Sigmoid colon (tissue), 7 donors: ENCODE measurements around the gene PTRH2. TPM values are rescaled to one million over a fixed set of nuclear protein-coding genes. Genes with fewer than 3 reads are reported as not detected.
A peak's percentile ranks its signal among the peaks of the same experiment; 100 is the strongest.

ENCODE experiments used
- DNase-seq: peaks from one replicate; pipeline ENCODE4 v3.0.0-alpha.2; 2019
- H3K27ac ChIP-seq, 4 donors: fragments of 200-600 bp; sonication (generic); one replicate each; pipeline ENCODE4 v1.5.1; 2016 to 2019; ENCODE audit warnings: mild to moderate bottlenecking in 1 of 4
- H3K27me3 ChIP-seq, 3 donors: fragments of 200-600 bp; sonication (generic); one replicate each; pipeline ENCODE4 v1.5.1; 2019; ENCODE audit warnings: mild to moderate bottlenecking in 1 of 3
- H3K36me3 ChIP-seq, 4 donors: fragments of 200-600 bp; sonication (generic); one replicate each; pipeline ENCODE4 v1.5.1; 2016 to 2019
- H3K4me1 ChIP-seq, 4 donors: fragments of 200-600 bp; sonication (generic); one replicate each; pipeline ENCODE4 v1.5.1; 2017 to 2019
- H3K4me3 ChIP-seq, 4 donors: fragments of 200-600 bp; sonication (generic); one replicate each; pipeline ENCODE4 v1.5.1; 2017 to 2019; ENCODE audit warnings: mild to moderate bottlenecking in 2 of 4, moderate library complexity in 1 of 4
- H3K9me3 ChIP-seq, 4 donors: fragments of 200-600 bp in 3 of 4; sonication (generic) in 3 of 4; one replicate each; pipeline versions ENCODE4 v1.5.1 to v1.6.1; 2013 to 2019
- CTCF ChIP-seq, 4 experiments: fragments of 450-650 bp in 3 of 4; fragments of 200-600 bp in 1 of 4; IDR thresholded peaks; one replicate each; pipeline ENCODE4 v1.5.1; 2016 to 2019; ENCODE audit warnings: antibody characterized with exemption in 4 of 4, mild to moderate bottlenecking in 3 of 4, moderate library complexity in 2 of 4
- EP300 ChIP-seq, 4 donors: sonication (generic); formaldehyde crosslinking; IDR thresholded peaks; one replicate each; pipeline ENCODE4 v1.6.1; 2017; ENCODE audit warnings: antibody characterized with exemption in 4 of 4
- POLR2A ChIP-seq, 2 donors: fragments of 450-650 bp; IDR thresholded peaks; one replicate each; pipeline ENCODE4 v1.6.1; 2016; ENCODE audit warnings: antibody characterized with exemption in 2 of 2, mild to moderate bottlenecking in 2 of 2, moderate library complexity in 2 of 2
- POLR2AphosphoS5 ChIP-seq, 4 donors: sonication (generic); formaldehyde crosslinking; IDR thresholded peaks; one replicate each; pipeline ENCODE4 v1.6.1; 2017; ENCODE audit warnings: antibody characterized with exemption in 4 of 4
- WGBS, 2 donors: extraction: QIAGEN DNeasy Blood & Tissue Kit; methylation state at CpG; one replicate each; pipeline ENCODE4 v1.1.7; 2013; 5-methylcytosine and 5-hydroxymethylcytosine counted together
- intact Hi-C: fragments of 100-400 bp; cut with DNase I; formaldehyde crosslinking; loops from one replicate; pipeline ENCODE4 v1.15.1; 2023
- polyA plus RNA-seq, 3 donors: library from polyadenylated mRNA; stranded (reverse); fragments of 200-250 nt; gene quantifications; one replicate each; pipeline ENCODE4 v1.2.3, GENCODE V29; 2013
- total RNA-seq, 4 donors: library from RNA; depleted of rRNA; stranded (reverse); fragments of >200 nt; gene quantifications; one replicate each; pipeline ENCODE4 v1.1.0, GENCODE V29; 2016
- donor health status: healthy with polysubstance abuse.
- donor health status: Bipolar disorder and iron deficiency.
- donor health status: healthy.

PTRH2 gene
- total and polyA plus RNA-seq, 7 donors = 9.0 to 38.2 (median 23.9) TPM

- no peak for TF ChIP-seq POLR2A (IDR thresholded peaks at IDR 0.05)
- Histone ChIP-seq H3K36me3 (peaks cover 0 to 3% (median 0%) of the 10 kb centered on the region in 4 donors), H3K4me3 (no peak overlapping the region), H3K4me1 (peaks cover 0 to 44% (median 27%) of the 10 kb centered on the region in 4 donors), H3K27ac (peak overlapping the region in 2 of 4 donors; percentile 74 to 84), H3K9me3 (no peaks in the 10 kb centered on the region), H3K27me3 (no peaks in the 10 kb centered on the region)
- intact Hi-C loops = loop anchor here (1.0 kb wide), 2 partner anchors 86 to 106 kb away; no protein-coding TSS in a partner anchor
- DNase-seq = no peak
- WGBS, 2 donors = 86 to 88% methylated on average over 7 of the region's 7 CpGs
These were observed 45.7 kb upstream of the PTRH2 start for GRCh38 chr17:59752922-59753321.

- intact Hi-C loops = no loop called here
- DNase-seq = no peak
These were observed 45.2 kb upstream of the PTRH2 start for GRCh38 chr17:59752446-59752845.

GRCh38 chr17:59751955-59752413 is 44.8 kb upstream of the PTRH2 start:
- intact Hi-C loops = no loop called here
- Histone ChIP-seq H3K4me3 (no peak overlapping the region), H3K27ac (no peak overlapping the region), H3K36me3 (peaks cover 0 to 3% (median 0%) of the 10 kb centered on the region in 4 donors), H3K27me3 (no peaks in the 10 kb centered on the region), H3K4me1 (peaks cover 0 to 39% (median 27%) of the 10 kb centered on the region in 4 donors), H3K9me3 (no peaks in the 10 kb centered on the region)
- no peak for DNase-seq
- WGBS, 2 donors = 86 to 89% methylated on average over 11 of the region's 11 CpGs
- TF ChIP-seq EP300 (IDR thresholded peaks at IDR 0.05) (no peak), POLR2AphosphoS5 (IDR thresholded peaks at IDR 0.05) (no peak), CTCF (IDR thresholded peaks at IDR 0.05) (no peak), POLR2A (IDR thresholded peaks at IDR 0.05) (no peak)

More at GRCh38 chr17:59752446-59752845, 45.2 kb upstream of the PTRH2 start:
- Histone ChIP-seq H3K4me1 (peaks cover 0 to 44% (median 27%) of the 10 kb centered on the region in 4 donors), H3K9me3 (no peaks in the 10 kb centered on the region), H3K27ac (peak overlapping the region in 1 of 4 donors; percentile 2), H3K27me3 (no peaks in the 10 kb centered on the region), H3K36me3 (peaks cover 0 to 3% (median 0%) of the 10 kb centered on the region in 4 donors), H3K4me3 (no peak overlapping the region)
- TF ChIP-seq CTCF (IDR thresholded peaks at IDR 0.05) (no peak), POLR2AphosphoS5 (IDR thresholded peaks at IDR 0.05) (no peak), POLR2A (IDR thresholded peaks at IDR 0.05) (no peak), EP300 (IDR thresholded peaks at IDR 0.05) (no peak)

- H3K9me3 ChIP-seq = no peaks in the 10 kb centered on the region
- no peak overlapping the region for H3K27ac ChIP-seq
- intact Hi-C loops = loop anchor here (10.0 kb wide), 2 partner anchors 216 to 286 kb away; partner anchors contain the start of gene RNFT1
- no peak for DNase-seq
- H3K27me3 ChIP-seq = no peaks in the 10 kb centered on the region
- peaks cover 0 to 3% (median 0%) of the 10 kb centered on the region in 4 donors for H3K36me3 ChIP-seq
- WGBS, 2 donors = 91 to 97% methylated on average over 1 of the region's 1 CpG
- no peak for TF ChIP-seq POLR2A (IDR thresholded peaks at IDR 0.05)
- TF ChIP-seq POLR2AphosphoS5 (IDR thresholded peaks at IDR 0.05) = no peak
- TF ChIP-seq CTCF (IDR thresholded peaks at IDR 0.05) = no peak
- no peak for TF ChIP-seq EP300 (IDR thresholded peaks at IDR 0.05)
- peaks cover 0 to 7% (median 2%) of the 10 kb centered on the region in 4 donors for H3K4me1 ChIP-seq
- H3K4me3 ChIP-seq = no peak overlapping the region
These were observed 41.4 kb upstream of the PTRH2 start for GRCh38 chr17:59748591-59748990.

GRCh38 chr17:59746849-59747445 is 39.7 kb upstream of the PTRH2 start:
- no peak overlapping the region for H3K27ac ChIP-seq
- no peaks in the 10 kb centered on the region for H3K4me1 ChIP-seq
- DNase-seq = no peak
- TF ChIP-seq POLR2AphosphoS5 (IDR thresholded peaks at IDR 0.05) (no peak), EP300 (IDR thresholded peaks at IDR 0.05) (no peak), CTCF (IDR thresholded peaks at IDR 0.05) (peak; percentile 31 to 63 (median 56))
- H3K9me3 ChIP-seq = no peaks in the 10 kb centered on the region
- intact Hi-C loops = loop anchor here (10.0 kb wide), 2 partner anchors 218 to 288 kb away; partner anchors contain the start of gene RNFT1
- no peaks in the 10 kb centered on the region for H3K27me3 ChIP-seq
- H3K4me3 ChIP-seq = no peak overlapping the region
- H3K36me3 ChIP-seq = peaks cover 0 to 7% (median 1%) of the 10 kb centered on the region in 4 donors
- 94 to 96% methylated on average over 4 of the region's 4 CpGs for WGBS, 2 donors
